ENCODE measurements around the gene ANTXR1.

The ANTXR1 gene

GRCh38 chr2:69007169-69007568 is 5.8 kb upstream of the ANTXR1 start:
- DNase-seq = no peak

DNA sequence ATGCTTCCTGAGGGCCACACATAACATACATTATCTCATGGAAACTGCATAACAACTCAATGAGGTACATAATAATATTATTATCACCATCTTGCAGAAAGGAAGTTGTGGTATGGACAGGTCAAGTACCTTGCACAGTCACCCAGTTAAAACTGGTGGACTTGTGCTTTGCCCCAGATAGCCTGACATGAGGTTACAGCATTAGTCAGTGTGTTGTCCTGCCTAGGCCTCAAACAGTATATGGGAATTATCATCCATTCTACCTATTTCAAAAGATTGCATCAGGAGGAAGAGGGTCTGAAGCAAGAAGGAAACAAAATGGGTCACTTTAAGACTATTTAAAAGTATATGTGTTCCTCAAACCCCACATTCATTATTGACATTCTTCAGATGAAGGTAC is 5.4 kb upstream of the ANTXR1 start:
- DNase-seq = no peak

GRCh38 chr2:69010437-69011194 is 2.4 kb upstream of the ANTXR1 start:
- DNase-seq = no peak

DNA sequence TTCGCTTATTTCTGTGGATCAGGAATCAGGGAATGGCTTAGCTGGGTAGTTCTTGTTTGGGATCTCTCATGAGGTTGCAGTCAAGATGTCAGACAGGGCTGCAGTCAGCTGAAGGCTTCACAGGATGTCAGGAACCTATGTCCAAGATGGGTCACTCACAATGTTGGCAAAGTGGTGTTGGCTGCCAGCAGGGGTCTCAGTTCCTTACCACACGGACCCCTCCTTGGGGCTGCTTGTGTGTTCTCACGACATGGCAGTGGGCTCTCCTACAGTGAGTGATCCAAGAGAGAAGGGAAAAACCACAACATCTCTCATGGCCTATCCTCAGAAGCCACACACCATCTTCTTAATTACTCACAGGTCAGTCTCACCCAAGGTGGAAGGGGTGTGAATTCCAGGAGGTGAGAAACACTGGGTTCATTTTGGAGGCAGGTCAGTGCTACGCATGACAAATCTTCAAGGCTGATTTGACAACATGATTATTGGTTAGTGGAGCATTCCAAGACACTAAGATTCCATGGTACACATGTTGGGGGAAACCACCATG is 1.3 kb upstream of the ANTXR1 start:
- DNase-seq = no peak

- peak; percentile 79 for DNase-seq
Measured at GRCh38 chr2:69012310-69013141, 453 bp upstream of the ANTXR1 start.

- DNase-seq = no peak
Measured at GRCh38 chr2:69013840-69014821, 1.2 kb downstream of the ANTXR1 start.

DNA sequence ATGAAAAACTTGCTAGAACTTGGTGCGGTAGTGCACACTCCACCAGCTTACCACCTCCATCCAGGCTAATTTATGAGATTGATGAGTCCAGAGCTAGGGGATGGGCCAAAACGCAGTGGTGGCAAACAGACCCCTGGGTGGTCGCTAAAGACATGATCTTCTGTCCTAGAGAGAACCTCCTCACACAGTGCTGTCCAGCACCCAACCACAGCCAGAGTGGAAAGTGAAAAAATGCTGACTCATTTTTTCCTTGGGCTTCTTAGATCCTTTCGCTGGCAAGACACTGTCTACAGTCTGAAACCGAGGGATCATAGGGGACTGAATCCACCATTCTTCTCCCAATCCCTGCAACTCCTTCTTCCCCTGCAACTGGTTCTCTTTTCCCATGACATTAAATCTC is 4.1 kb downstream of the ANTXR1 start:
- DNase-seq = no peak

- DNase-seq = no peak
Measured at GRCh38 chr2:69017835-69018234, 4.9 kb downstream of the ANTXR1 start.

- no peak for DNase-seq
Measured at GRCh38 chr2:69018678-69019095, 5.7 kb downstream of the ANTXR1 start.

GRCh38 chr2:69020496-69021426 is 7.8 kb downstream of the ANTXR1 start:
- DNase-seq = no peak

- no peak for DNase-seq
Measured at GRCh38 chr2:69021727-69022126, 8.7 kb downstream of the ANTXR1 start.

DNA sequence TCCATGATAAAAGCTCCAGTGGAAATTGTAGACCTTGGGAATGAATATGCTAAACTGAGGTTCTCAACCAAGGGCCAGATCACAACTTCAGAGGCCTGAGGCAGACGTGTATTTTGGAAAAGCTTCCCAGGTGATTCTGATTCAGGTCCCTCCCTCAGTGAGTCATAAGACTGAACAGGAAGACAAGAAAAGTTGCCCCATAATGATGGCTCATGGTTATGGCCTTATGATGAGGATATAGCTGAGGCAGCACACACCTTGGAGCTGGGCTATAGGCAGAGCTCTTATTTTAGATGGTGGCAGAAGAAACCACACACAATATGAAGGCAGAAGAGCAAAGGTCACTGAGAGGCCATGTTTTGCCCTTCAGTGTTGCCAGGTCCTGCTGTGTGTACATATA is 9.6 kb downstream of the ANTXR1 start:
- no peak for DNase-seq

- no peak for DNase-seq
Measured at GRCh38 chr2:69023236-69023635, 10.3 kb downstream of the ANTXR1 start.

DNA sequence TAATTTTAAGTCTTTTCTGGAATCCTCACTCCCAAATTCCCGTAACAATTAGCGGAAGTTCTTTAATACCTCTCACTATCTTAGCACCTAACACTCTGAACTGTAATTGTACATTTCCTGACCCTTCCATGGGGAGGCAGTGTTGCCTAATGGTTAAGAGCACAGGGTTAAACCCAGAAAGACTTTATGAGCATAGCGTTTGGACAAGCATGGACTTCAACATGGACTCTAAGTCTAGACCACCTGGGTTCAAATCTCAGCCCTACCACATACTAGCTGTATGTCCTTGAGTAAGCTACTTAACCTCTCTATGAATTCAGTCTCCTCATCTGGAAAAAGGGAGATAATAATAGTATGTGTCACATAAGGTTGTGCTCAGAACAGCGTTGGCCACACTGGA is 13.0 kb downstream of the ANTXR1 start:
- DNase-seq = no peak

- DNase-seq = no peak
Measured at GRCh38 chr2:69026691-69027459, 13.9 kb downstream of the ANTXR1 start.

DNA sequence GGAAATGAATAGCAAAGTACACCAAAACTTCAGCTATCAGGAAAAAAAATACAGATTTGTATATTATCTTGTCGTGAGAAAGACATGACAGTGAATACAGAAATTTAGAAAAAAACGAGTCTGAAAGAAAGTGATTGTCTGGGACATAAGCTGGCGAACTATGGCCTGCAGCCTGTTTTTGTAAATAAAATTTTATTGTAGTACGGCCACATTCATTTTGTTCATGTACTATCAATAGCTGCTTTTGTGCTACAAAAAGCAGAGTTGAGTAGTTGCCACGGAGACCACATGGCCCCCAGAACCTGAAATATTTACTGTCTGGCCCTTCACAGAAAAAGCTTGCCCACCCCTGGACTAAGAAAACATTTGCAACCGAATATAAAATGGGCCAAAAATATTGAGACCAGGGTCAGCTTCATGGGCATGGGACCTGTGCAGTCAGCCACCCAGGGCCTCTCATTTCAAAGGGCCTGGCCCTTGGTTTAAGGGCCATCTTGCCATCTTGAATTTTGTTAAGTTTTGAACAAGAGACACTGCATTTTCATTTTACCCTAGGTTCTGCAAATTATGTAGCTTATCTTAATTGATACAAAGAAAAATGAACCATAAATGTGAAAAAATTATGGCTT is 17.9 kb downstream of the ANTXR1 start:
- DNase-seq = no peak

GRCh38 chr2:69031466-69031865 is 18.5 kb downstream of the ANTXR1 start:
- no peak for DNase-seq

DNA sequence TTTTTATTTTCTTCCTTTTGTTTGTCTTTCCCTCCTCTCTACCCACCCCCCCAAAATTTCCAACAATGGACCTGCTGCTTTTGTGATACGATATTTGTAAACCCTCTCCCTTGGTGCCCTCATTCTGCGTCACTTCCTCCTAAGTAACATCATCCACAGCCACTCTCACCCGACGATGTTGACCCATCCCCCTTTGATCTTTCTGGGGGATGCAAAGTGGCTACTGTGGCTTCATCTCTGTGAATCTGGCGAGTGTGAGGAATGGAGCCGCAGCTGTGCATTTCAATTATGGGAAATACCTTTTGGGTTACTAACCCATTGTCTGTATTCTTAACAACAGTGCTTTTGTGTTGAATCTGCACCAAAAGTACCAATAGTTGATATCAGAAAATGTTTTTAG is 19.4 kb downstream of the ANTXR1 start:
- DNase-seq = no peak

GRCh38 chr2:69033461-69034095 is 20.6 kb downstream of the ANTXR1 start:
- DNase-seq = no peak

- no peak for DNase-seq
Measured at GRCh38 chr2:69034122-69034521, 21.1 kb downstream of the ANTXR1 start.
